GM21825 (cell line): ENCODE measurements around the gene NUDT19.
"Not testable (repeated sequence)": the region's sequence is repeated elsewhere in the genome, so short reads cannot be mapped to it uniquely, and the experiment has no call there.

ENCODE experiments used
- ATAC-seq: cut with Tn5 transposase; IDR thresholded peaks from one replicate; pipeline ENCODE4 v1.9.1; 2021; ENCODE audit warnings: mild to moderate bottlenecking, moderate library complexity; ENCODE audit not compliant: unreplicated experiment

The NUDT19 gene

DNA sequence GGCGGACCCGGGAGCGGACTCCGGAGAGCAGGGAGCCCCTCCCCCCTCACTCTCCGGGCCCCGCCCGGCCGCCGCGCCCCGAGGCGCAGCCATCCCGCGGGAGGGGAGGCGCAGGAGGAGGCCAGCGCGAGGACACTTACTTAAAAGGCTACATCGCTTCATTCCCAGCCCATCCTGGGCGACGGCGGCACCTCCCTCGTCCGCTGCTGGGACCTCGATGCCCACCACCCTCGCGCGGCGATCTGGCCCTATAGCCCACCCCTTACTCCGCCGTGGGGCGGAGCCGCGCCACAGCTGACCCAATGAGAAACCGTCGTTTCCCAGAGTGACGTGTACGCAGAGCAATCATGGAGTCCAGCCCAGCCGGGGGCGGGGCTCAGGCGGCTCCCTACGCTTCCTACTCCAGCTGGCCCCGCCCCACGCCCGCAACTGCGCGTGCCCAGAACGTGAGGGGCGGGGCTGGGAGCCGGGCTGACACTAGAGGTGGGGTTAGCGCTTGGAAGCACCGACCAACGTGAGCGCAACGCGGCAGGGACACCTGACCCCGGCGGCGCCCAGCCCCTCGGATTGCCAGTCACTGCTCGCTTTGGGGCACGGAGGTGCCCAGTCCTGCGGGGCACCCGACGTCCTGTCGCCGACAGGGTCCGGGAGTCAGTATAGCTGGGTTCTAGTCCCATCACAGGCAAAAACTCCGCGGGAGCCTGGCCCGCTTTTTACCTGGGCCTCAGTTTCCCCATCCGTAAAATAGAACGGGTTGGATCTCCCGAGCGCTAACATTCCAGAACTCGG, 16.5 kb upstream of the NUDT19 start, which contains the start of gene ANKRD27:
TSS of gene ANKRD27 (minus strand) at position 250 of the 789 bp plus-strand sequence. CDS start 16,165 bp downstream, outside the sequence.
- ATAC-seq: peak; percentile 94

GRCh38 chr19:32675720-32676185, 15.9 kb upstream of the NUDT19 start, which contains the start of gene RGS9BP:
RGS9BP (plus strand) TSS chr19:32675848; CDS start chr19:32676264, 416 bp downstream.
- peak; percentile 28 for ATAC-seq

GRCh38 chr19:32676186-32676894, 15.3 kb upstream of the NUDT19 start:
- ATAC-seq: peak; percentile 4

DNA sequence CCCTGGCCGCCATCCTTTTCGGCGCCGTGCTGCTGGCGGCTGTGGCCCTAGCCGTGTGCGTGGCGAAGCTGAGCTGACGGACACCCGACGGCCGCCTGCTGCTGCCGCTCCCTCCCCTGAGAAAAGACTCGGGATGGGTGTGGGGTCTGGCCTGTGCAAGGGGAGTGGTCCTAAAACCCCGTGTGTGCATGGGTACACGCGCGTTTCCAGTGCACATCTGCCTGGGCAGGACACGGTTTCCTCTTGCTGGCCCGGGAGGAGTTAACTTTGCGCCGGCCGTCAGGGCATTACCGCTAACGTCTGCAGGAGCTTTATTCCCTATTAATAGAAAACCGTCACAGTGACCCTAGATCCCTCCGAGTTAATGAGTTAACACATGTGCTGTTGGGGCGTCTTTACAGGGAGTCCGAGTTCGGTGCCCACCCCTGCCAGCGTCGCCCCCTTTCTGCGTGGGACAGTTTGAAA, 14.7 kb upstream of the NUDT19 start:
- ATAC-seq: no peak

DNA sequence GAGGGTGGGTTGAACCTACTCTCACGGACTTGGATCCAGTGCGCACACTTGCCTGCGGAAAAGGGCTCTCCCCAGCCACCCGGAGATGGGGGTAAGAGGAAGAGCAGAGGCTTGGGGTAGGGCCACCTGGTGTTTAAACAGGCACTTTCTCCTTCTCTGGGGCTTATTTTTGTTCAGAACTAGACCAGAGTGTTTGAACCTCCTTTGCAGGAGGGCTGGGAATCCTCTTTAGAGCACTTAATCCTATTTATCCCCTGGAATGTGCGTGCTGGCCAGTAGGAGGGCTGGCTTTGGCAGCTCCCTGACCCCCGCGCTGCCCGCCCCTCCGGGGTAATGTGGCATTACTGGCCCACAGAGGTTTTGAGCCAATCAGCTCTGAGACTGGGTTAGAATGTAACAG, 14.0 kb upstream of the NUDT19 start:
- no peak for ATAC-seq

- no peak for ATAC-seq
These were observed 10.6 kb upstream of the NUDT19 start for GRCh38 chr19:32680986-32681385.

- no peak for ATAC-seq
These were observed 9.3 kb upstream of the NUDT19 start for GRCh38 chr19:32682317-32682716.

DNA sequence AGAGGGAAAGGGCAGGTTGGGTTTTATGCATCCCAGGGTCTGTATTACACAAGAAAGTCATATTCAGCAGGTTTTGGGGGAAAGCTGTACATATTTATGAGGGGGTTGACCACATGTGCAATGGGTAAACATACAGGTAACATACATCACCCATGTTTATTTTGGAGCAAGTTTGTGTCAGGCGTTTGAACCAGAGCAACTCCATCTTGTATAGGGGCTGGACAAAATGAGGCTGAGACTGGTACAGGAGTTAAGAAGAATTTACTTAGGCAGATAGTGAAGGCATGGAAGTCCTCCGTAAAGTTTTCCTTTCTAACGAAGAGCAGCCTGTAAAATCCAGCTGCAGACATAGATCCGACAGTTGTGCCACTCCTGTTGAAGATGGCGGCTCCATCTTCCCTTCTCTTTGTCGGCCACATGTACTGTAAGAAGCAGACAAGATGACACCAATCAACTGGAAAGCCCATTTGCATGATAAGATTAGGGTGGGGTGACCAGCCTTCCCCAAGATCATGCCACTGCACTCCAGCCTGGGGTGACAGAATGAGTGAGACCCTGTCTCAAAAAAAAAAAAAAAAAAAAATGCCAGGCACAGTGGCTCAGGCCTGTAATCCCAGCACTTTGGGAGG, 4.7 kb upstream of the NUDT19 start:
- ATAC-seq: no peak

- no peak for ATAC-seq
These were observed 3.9 kb upstream of the NUDT19 start for GRCh38 chr19:32687681-32688080.

GRCh38 chr19:32688311-32688710, 3.3 kb upstream of the NUDT19 start:
- ATAC-seq: no peak

- ATAC-seq: peak; percentile 53
These were observed 518 bp downstream of the NUDT19 start for GRCh38 chr19:32691952-32692726.

DNA sequence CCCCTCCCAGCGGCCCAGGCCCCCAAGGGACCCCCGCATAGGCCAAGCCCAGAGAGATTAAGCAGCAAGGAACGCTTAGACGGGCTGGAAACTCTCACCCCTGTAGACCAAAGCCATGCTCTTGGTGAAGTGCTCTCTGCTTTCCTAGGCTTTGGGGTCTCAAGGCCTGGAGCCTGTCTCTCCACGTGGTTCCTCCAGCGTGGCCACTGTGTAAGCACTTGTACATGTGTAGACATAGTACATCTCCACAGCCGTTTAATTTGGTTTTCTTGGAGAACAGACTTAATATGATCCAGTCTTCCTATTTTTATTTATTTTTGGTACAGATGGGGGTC, 1.1 kb downstream of the NUDT19 start:
- ATAC-seq: no peak

DNA sequence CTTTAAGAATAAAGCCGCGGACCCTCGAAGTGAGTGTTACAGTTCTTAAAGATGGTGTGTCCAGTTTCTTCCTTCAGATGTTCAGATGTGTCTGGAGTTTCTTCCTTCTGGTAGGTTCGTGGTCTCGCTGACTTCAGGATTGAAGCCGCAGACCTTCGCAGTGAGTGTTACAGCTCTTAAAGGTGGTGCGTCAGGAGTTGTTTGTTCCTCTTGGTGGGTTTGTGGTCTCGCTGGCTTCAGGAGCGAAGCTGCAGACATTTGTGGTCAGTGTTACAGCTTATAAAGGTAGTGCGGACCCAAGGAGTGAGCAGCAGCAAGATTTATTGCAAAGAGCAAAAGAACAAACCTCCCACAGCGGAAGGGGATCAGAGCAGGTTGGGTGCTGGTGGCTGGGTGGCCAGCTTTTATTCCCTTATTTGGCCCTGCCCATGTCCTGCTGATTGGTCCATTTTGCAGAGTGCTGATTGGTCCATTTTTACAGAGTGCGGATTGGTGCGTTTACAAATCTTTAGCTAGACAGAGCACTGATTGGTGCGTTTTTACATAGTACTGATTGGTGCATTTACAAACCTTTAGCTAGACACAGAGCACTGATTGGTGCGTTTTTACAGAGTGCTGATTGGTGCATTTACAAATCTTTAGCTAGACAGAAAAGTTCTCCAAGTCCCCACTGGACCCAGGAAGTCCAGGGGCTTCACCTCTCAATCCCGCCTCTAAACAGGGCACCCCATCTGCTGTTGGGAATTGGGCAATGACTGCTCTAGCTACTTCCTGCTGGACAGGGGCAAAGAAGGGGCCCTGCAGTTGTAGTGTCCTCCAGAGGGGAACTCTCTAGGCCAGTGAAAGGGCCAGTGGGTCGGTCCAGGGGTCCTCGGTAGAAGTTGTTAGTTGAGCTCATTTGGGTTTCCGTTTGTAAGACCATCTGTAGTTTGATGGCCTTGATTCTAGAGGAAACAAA, 1.8 kb downstream of the NUDT19 start:
- ATAC-seq: not testable (repeated sequence)

GRCh38 chr19:32694316-32694715, 2.7 kb downstream of the NUDT19 start:
- not testable (repeated sequence) for ATAC-seq

- ATAC-seq: not testable (repeated sequence)
These were observed 3.2 kb downstream of the NUDT19 start for GRCh38 chr19:32694851-32695250.

GRCh38 chr19:32695506-32695905, 3.9 kb downstream of the NUDT19 start:
- ATAC-seq: not testable (repeated sequence)

GRCh38 chr19:32696771-32697170, 5.2 kb downstream of the NUDT19 start:
- ATAC-seq: not testable (repeated sequence)

DNA sequence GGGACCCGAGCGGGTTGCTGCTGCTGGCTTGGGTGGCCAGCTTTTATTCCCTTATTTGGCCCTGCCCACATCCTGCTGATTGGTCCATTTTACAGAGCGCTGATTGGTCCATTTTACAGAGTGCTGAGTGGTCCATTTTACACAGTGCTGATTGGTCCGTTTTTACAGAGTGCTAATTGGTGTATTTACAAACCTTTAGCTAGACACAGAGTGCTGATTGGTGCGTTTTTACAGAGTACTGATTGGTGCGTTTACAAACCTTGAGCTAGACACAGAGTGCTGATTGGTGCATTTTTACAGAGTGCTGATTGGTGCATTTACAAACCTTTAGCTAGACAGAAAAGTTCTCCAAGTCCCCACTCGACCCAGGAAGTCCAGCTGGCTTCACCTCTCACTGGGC, 8.5 kb downstream of the NUDT19 start:
- ATAC-seq: not testable (repeated sequence)

- no peak for ATAC-seq
These were observed 10.4 kb downstream of the NUDT19 start for GRCh38 chr19:32702010-32702409.
